Small intestine (tissue), 7 donors: ENCODE data around the gene CD244. TPM values are rescaled to one million over a fixed set of nuclear protein-coding genes. Genes with fewer than 3 reads are reported as not detected.

ENCODE experiments used
- DNase-seq, 2 donors: peaks; one replicate each; pipeline versions ENCODE4 v3.0.0 to v3.0.0-alpha.2; 2013
- FAIRE-seq: peaks from 2 replicates; lab custom pipeline; 2012; peaks lifted over from hg19 to GRCh38; lab: Jason Lieb, UNC
- H3K27ac ChIP-seq, 3 donors: one replicate each; pipeline ENCODE4 v1.5.1; 2013; ENCODE audit warnings: low read length in 2 of 3, mild to moderate bottlenecking in 2 of 3, control low read depth in 1 of 3, inconsistent platforms in 1 of 3, low read depth in 1 of 3, moderate library complexity in 1 of 3
- H3K27me3 ChIP-seq, 3 donors: one replicate each; pipeline ENCODE4 v1.6.1; 2013; ENCODE audit warnings: low read length in 3 of 3, inconsistent platforms in 1 of 3; ENCODE audit not compliant: control insufficient read depth in 3 of 3, insufficient read depth in 3 of 3
- H3K36me3 ChIP-seq, 3 donors: one replicate each; pipeline ENCODE4 v1.6.1; 2013; ENCODE audit warnings: low read length in 3 of 3, inconsistent platforms in 1 of 3, low read depth in 1 of 3, mild to moderate bottlenecking in 1 of 3, moderate library complexity in 1 of 3; ENCODE audit not compliant: control insufficient read depth in 3 of 3, insufficient read depth in 2 of 3
- H3K4me1 ChIP-seq, 3 donors: one replicate each; pipeline ENCODE4 v1.6.1; 2013; ENCODE audit warnings: low read length in 2 of 3, inconsistent platforms in 1 of 3, low read depth in 1 of 3, mild to moderate bottlenecking in 1 of 3, moderate library complexity in 1 of 3; ENCODE audit not compliant: control insufficient read depth in 3 of 3, insufficient read depth in 2 of 3
- H3K4me3 ChIP-seq, 3 donors: one replicate each; pipeline ENCODE4 v1.5.1; 2013; ENCODE audit warnings: low read length in 3 of 3, control low read depth in 1 of 3, inconsistent platforms in 1 of 3, low read depth in 1 of 3, mild to moderate bottlenecking in 1 of 3, moderate library complexity in 1 of 3
- H3K9me3 ChIP-seq, 2 donors: one replicate each; pipeline ENCODE4 v1.6.1; 2013; ENCODE audit warnings: low read depth in 1 of 2, low read length in 1 of 2; ENCODE audit not compliant: control insufficient read depth in 2 of 2, insufficient read depth in 1 of 2
- WGBS, 3 donors: extraction: QIAGEN DNeasy Blood & Tissue Kit; methylation state at CpG; one replicate each; pipeline ENCODE4 v1.1.7; 2013; 5-methylcytosine and 5-hydroxymethylcytosine counted together
- polyA plus RNA-seq, 4 donors: library from polyadenylated mRNA; stranded (reverse) in 3 of 4; unstranded in 1 of 4; fragments of 200-250 nt in 3 of 4; fragments of 120-200 nt in 1 of 4; gene quantifications; one replicate each; pipeline versions ENCODE4 v1.2.1 to v1.2.3, GENCODE V29; 2013
- donor health status: healthy with polysubstance abuse.
- donor health status: control.
- donor health status: control.
- donor health status: Bipolar disorder and iron deficiency.
- donor health status: healthy.

CD244 gene
- polyA plus RNA-seq, 4 donors, result 0.39 to 3.2 (median 1.1) TPM

DNA sequence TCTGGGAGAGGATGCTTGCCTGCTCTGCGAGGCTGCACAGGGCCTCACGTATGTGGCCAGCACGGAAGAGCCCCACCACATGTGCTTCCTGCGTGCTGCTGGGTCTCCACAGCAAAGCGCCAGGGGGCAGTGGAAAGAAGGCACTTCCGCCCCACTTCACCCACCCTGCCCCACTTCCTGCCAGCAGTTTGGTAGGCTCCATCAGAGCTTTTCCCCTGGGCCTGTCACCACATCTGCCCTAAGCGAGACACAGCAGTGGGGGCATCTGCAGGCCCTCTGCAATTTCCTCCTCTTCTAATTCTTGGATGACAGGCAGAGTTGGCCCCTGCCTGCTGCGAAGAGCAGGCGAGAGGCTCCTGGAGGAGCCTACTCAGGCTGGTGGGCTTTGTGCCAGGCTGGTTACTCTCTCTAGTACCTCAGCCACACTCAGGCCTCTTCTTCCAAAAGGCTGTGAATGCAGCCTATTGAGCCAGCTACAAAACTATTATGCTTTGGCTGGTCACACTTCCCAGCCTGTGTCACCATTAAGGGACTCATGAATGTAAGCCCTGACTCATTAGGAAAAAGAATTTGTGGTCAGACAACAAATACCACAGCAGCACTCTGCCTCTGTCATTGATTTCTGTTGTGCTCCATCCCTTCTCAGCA is 25.0 kb downstream of the CD244 start:
- Histone ChIP-seq H3K36me3 (no peaks in the 10 kb centered on the region), H3K4me3 (no peak overlapping the region), H3K27me3 (no peaks in the 10 kb centered on the region), H3K4me1 (peaks cover 0 to 15% (median 2%) of the 10 kb centered on the region in 3 donors), H3K27ac (peak overlapping the region in 1 of 3 donors; percentile 52), H3K9me3 (no peaks in the 10 kb centered on the region)
- peak in 1 of 2 donors; percentile 68 for DNase-seq
- WGBS, 3 donors, result 54 to 94% (median 55%) methylated on average over 9 of the region's 9 CpGs
- FAIRE-seq, result no peak

GRCh38 chr1:160836981-160837557 is 25.6 kb downstream of the CD244 start:
- peak overlapping the region in 1 of 3 donors; percentile 59 for H3K27ac ChIP-seq
- FAIRE-seq (no peak), DNase-seq (no peak)
- 64 to 79% (median 67%) methylated on average over 4 of the region's 4 CpGs for WGBS, 3 donors
- peaks cover 0 to 15% (median 2%) of the 10 kb centered on the region in 3 donors for H3K4me1 ChIP-seq
- no peaks in the 10 kb centered on the region for H3K27me3 ChIP-seq
- H3K36me3 ChIP-seq, result no peaks in the 10 kb centered on the region
- no peaks in the 10 kb centered on the region for H3K9me3 ChIP-seq
- no peak overlapping the region for H3K4me3 ChIP-seq

- H3K27ac ChIP-seq, result no peak overlapping the region
- DNase-seq, result no peak
- FAIRE-seq, result no peak
- no peaks in the 10 kb centered on the region for H3K9me3 ChIP-seq
- H3K4me1 ChIP-seq, result peaks cover 0 to 15% (median 2%) of the 10 kb centered on the region in 3 donors
- H3K36me3 ChIP-seq, result no peaks in the 10 kb centered on the region
- no peak overlapping the region for H3K4me3 ChIP-seq
- 47 to 60% (median 55%) methylated on average over 3 of the region's 3 CpGs for WGBS, 3 donors
- no peaks in the 10 kb centered on the region for H3K27me3 ChIP-seq
Observed at GRCh38 chr1:160836561-160836960, 26.1 kb downstream of the CD244 start.

GRCh38 chr1:160835751-160836150 is 26.9 kb downstream of the CD244 start:
- no peak for FAIRE-seq
- no peaks in the 10 kb centered on the region for H3K36me3 ChIP-seq
- no peaks in the 10 kb centered on the region for H3K27me3 ChIP-seq
- H3K4me1 ChIP-seq, result peaks cover 0 to 15% (median 0%) of the 10 kb centered on the region in 3 donors
- no peak for DNase-seq
- 80 to 86% (median 86%) methylated on average over 3 of the region's 3 CpGs for WGBS, 3 donors
- H3K4me3 ChIP-seq, result no peak overlapping the region
- H3K27ac ChIP-seq, result no peak overlapping the region
- no peaks in the 10 kb centered on the region for H3K9me3 ChIP-seq

- no peaks in the 10 kb centered on the region for H3K27me3 ChIP-seq
- peak; percentile 55 to 65 for DNase-seq
- 63 to 75% (median 66%) methylated on average over 3 of the region's 3 CpGs for WGBS, 3 donors
- H3K4me1 ChIP-seq, result peaks cover 0 to 15% (median 0%) of the 10 kb centered on the region in 3 donors
- FAIRE-seq, result no peak
- H3K4me3 ChIP-seq, result no peak overlapping the region
- H3K36me3 ChIP-seq, result no peaks in the 10 kb centered on the region
- no peak overlapping the region for H3K27ac ChIP-seq
- H3K9me3 ChIP-seq, result no peaks in the 10 kb centered on the region
Observed at GRCh38 chr1:160834945-160835565, 27.6 kb downstream of the CD244 start.

GRCh38 chr1:160830321-160831153 is 32.1 kb downstream of the CD244 start:
- Histone ChIP-seq H3K4me3 (no peak overlapping the region), H3K9me3 (no peaks in the 10 kb centered on the region)
- FAIRE-seq, result no peak

GRCh38 chr1:160829766-160830165 is 32.9 kb downstream of the CD244 start:
- no peak overlapping the region for H3K4me3 ChIP-seq
- WGBS, 3 donors, result 86 to 100% (median 88%) methylated on average over 1 of the region's 1 CpG
- no peaks in the 10 kb centered on the region for H3K27me3 ChIP-seq
- DNase-seq, result no peak
- H3K4me1 ChIP-seq, result no peaks in the 10 kb centered on the region
- no peaks in the 10 kb centered on the region for H3K36me3 ChIP-seq
- H3K27ac ChIP-seq, result no peak overlapping the region
- FAIRE-seq, result no peak
- H3K9me3 ChIP-seq, result no peaks in the 10 kb centered on the region

More at GRCh38 chr1:160830321-160831153, 32.1 kb downstream of the CD244 start:
- Histone ChIP-seq H3K36me3 (no peaks in the 10 kb centered on the region), H3K27me3 (no peaks in the 10 kb centered on the region), H3K27ac (no peak overlapping the region), H3K4me1 (no peaks in the 10 kb centered on the region)
- WGBS, 3 donors, result 56 to 67% (median 60%) methylated on average over 8 of the region's 8 CpGs
- DNase-seq, result peak; percentile 78 to 81

GRCh38 chr1:160827418-160827817 is 35.3 kb downstream of the CD244 start:
- FAIRE-seq, result no peak
- WGBS, 3 donors, result 90 to 97% (median 91%) methylated on average over 2 of the region's 2 CpGs

More at GRCh38 chr1:160827418-160827817, 35.3 kb downstream of the CD244 start:
- H3K4me1 ChIP-seq, result no peaks in the 10 kb centered on the region
- H3K36me3 ChIP-seq, result no peaks in the 10 kb centered on the region
- H3K27me3 ChIP-seq, result no peaks in the 10 kb centered on the region
- DNase-seq, result no peak
- no peak overlapping the region for H3K27ac ChIP-seq
- H3K4me3 ChIP-seq, result no peak overlapping the region
- no peaks in the 10 kb centered on the region for H3K9me3 ChIP-seq
